HG03442 (cell line): ENCODE results near the gene ITGA2.

Source experiments
- ATAC-seq: cut with Tn5 transposase; IDR thresholded peaks from one replicate; pipeline ENCODE4 v1.9.1; 2021; ENCODE audit warnings: mild to moderate bottlenecking, moderate library complexity; ENCODE audit not compliant: unreplicated experiment

The ITGA2 gene

DNA sequence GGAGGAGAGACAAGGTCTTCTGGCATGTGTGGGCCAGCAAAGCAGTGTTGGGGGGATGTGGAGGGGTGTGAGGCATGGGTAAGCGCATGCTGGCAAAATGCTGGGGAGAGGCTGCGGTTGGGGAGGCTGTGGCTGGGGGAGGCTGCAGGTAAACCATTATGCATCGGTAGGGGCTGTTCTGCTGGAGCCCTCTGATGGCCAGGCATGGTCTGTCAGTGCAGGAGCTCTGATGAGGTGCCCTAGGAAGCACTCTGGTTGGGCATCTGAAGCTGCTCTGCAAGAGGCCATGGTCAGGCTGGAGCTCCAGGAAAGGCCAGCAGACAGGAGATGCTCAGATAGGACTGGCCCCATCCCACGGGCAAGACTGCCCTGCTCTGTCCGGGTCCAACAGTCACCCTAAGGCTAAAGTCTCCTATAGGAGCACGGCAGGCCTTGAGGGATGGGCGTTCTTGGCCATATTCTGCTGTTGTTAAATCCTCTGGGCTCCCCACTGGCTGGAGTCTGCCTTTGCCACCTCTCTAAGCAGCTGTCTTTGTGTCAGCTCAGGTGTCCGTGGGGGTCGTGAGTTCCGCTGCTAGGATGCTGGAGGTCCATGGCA is 28.7 kb downstream of the ITGA2 start:
- ATAC-seq: no peak

GRCh38 chr5:53019320-53019719 is 30.2 kb downstream of the ITGA2 start:
- no peak for ATAC-seq

- no peak for ATAC-seq
Measured at GRCh38 chr5:53022930-53023511, 33.9 kb downstream of the ITGA2 start.

GRCh38 chr5:53023969-53024368 is 34.8 kb downstream of the ITGA2 start:
- ATAC-seq: peak; percentile 95

DNA sequence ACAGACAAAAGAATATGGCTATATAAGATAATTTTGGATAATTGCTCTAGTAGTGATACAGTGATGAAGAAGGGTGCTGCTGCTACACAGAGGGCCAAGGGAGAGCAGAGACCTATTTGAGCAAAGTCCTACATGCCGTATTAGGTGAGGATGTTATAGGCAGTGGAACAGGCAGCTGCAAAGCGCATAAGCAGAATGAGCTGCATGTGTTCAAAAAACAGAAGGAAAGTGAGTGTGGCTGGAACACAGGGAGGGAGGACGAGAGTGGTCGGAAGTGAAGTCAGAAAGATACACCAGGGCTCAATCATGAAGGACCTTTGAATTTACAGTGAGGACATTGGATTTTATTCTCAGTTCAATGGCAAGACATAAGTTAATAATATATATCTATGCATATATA is 35.4 kb downstream of the ITGA2 start:
- ATAC-seq: no peak

DNA sequence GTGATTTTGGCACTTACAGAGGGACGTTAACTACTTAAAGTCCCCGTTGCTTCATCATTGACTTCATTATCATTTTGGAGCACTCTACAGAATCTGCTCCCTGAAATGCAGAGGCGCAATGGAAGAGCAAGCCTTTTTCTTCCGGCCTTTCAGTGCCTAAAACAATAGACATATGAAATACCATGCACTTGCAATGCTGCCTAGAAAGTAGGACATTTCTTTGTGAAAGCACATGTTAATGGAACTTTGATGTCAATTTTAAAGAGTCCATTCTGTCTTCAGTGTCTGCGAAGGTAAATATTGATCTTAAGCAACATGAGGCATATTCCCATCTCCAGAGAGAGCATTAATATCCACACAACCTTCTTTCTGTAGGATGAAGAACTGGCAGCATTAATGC is 36.3 kb downstream of the ITGA2 start:
- no peak for ATAC-seq

DNA sequence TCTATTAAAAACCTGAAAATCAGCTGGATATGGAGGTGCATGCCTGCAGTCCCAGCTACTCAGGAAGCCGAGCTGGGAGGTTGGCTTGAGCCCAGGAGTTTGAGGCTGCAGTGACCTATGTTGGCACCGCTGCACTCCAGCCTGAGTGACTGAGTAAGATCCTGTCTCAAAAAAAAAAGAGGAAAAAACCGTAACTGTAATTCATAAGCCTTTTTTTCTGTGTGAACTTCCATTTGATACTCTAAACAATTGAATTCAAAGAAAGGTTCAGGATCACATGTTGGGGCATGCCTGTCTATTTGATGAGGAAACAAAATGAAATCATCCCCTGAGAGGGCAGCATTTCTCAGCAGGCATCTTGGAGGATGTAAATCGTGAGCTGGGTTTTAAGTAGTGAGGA is 38.8 kb downstream of the ITGA2 start:
- no peak for ATAC-seq

- ATAC-seq: no peak
Measured at GRCh38 chr5:53029608-53030007, 40.5 kb downstream of the ITGA2 start.

DNA sequence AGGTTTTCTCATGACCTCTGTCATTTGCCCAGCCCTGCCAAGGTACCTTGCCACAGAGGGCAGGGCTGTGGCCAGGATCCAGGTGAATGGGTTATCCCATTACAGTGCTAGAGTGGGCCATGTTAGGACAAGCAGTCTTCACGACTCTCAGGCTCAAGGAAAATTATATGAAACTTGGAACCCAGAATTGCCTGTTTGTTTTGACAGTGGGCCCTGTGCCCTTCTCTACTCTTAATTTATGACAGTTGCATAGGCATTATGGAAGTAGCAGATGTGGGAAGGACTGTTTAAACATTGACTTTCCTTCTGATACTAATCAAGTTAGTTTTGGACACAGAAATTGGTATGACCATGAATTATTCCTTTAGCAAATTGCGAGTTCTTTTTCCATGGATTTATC is 41.7 kb downstream of the ITGA2 start:
- ATAC-seq: no peak

DNA sequence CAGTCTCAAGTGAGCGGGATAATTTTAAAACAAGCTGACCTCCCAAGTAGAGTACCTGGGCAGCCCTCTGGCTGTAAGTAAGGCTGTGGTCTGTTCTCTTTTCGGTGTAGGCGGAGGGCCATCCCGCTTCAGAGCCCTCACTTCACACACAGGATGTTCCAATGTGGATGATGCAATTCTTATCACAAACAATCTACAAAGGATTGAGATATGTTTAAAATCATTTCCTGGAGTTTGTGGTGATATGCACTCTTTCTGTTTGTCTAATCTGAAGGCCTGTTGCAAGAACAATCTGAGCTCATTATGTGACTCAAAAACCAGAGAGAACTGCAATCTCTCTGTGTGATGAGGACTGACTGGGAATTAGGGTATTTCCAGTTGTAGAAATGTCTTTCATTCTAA is 42.5 kb downstream of the ITGA2 start:
- ATAC-seq: no peak

- ATAC-seq: no peak
Measured at GRCh38 chr5:53032188-53032587, 43.0 kb downstream of the ITGA2 start.

- ATAC-seq: no peak
Measured at GRCh38 chr5:53034832-53035231, 45.7 kb downstream of the ITGA2 start.

GRCh38 chr5:53035868-53036381 is 46.8 kb downstream of the ITGA2 start:
- peak; percentile 47 for ATAC-seq

GRCh38 chr5:53037141-53037859 is 48.1 kb downstream of the ITGA2 start:
- ATAC-seq: no peak

DNA sequence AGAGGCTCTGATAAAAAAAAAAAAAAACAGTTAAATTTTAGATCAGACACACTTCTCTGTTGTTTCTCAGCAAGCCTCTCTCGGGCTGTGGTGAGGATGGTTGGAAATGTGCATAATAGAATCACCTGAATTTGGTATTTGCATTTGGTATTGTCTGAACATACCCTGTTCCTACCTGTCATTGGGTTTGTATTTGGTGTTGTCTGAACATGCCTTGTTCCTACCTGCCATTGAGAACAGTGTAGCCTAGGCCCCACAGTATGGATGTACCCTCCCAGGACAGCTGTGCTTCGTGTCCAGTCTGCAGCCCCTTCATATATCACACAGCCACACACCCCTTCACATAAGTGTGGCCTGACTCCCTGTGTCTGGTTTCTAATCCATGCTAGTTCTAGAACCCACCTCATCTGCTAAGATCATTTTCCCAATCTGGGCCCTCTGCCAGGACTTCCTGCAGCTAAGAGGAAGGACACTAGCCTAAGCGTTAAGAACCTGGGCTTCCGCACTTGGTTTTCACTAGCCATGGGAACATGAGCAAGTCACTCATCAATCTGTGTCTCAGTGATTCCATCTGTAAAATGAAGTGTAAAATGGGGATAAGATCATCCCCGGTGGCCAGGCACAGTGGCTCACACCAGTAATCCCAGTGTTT is 49.2 kb downstream of the ITGA2 start:
- ATAC-seq: no peak

GRCh38 chr5:53039855-53040254 is 50.7 kb downstream of the ITGA2 start:
- ATAC-seq: no peak

- peak; percentile 99 for ATAC-seq
Measured at GRCh38 chr5:53041071-53041692, 52.0 kb downstream of the ITGA2 start.

GRCh38 chr5:53041740-53042139 is 52.6 kb downstream of the ITGA2 start:
- no peak for ATAC-seq

DNA sequence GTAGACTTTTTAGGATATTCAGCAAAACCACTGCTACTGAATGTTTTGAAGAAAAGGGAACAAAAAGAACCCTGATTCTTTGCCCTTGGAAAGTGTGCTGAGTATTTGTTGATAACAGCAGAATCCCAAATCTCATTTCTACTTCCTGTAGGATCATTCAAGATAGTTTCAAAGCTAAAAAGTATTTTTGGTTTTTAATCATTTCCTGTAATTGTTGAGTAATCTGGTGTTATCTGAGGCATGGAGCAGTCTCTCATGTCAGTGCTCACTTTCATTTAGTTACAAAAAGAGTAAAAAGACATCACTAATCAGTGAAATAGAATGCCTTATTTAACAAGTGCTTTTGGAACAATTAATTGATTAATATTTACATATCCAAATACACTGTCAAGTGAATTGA is 56.1 kb downstream of the ITGA2 start:
- ATAC-seq: no peak

DNA sequence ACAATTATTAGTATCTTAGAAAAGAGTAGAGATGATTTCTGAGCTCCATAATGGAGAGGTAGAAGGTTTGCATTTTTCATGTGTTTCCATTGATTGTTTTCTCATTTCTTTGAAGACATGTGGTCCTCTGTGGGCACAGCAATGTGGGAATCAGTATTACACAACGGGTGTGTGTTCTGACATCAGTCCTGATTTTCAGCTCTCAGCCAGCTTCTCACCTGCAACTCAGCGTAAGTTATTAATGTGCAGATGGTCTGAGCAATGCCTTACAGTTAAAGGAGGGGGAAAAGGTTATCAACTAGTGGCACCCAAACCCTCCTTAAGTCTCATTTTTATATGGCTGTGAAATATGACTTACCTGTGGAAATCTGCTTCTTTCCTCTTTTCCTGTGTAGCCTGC is 59.1 kb downstream of the ITGA2 start:
- ATAC-seq: no peak

- ATAC-seq: no peak
Measured at GRCh38 chr5:53052499-53052898, 63.3 kb downstream of the ITGA2 start.
